ENCODE measurements around the gene ALKBH5. TPM values are rescaled to one million over a fixed set of nuclear protein-coding genes. Genes with fewer than 3 reads are reported as not detected.

The ALKBH5 gene
- total RNA-seq, 1 experiment from 2014 or later, result 105 TPM

- TF ChIP-seq MYBL2 (CRISPR knock-in tag; IDR thresholded peaks at IDR 0.05), result no peak
- TF ChIP-seq SP1 (CRISPR knock-in tag; conservative IDR thresholded peaks at IDR 0.05), result no peak
- TF ChIP-seq GRHL2 (CRISPR knock-in tag; IDR thresholded peaks at IDR 0.05; ENCODE audit: insufficient replicate concordance, severe bottlenecking), result no peak
- no peak for TF ChIP-seq ATF2 (CRISPR knock-in tag; IDR thresholded peaks at IDR 0.05; ENCODE audit: borderline replicate concordance, low read depth)
- TF ChIP-seq ETV6 (CRISPR knock-in tag; IDR thresholded peaks at IDR 0.05), result no peak
Measured at GRCh38 chr17:18167421-18167820, 16.2 kb upstream of the ALKBH5 start (continued).

GRCh38 chr17:18172531-18173278 is 10.9 kb upstream of the ALKBH5 start:
- H3K36me3 Mint-ChIP-seq, result no peaks in the 10 kb centered on the region
- CTCF ChIA-PET, result interaction anchor here (1.9 kb wide), 1 partner anchor 11 kb away, joined by 7 read pairs; the partner anchor contains the start of gene ALKBH5
- H3K9me3 Mint-ChIP-seq, result no peaks in the 10 kb centered on the region
- H3K27ac Mint-ChIP-seq, result no peak overlapping the region; the same call in 1 of the 2 replicates
- no peak for TF ChIP-seq E2F4 (CRISPR knock-in tag; IDR thresholded peaks at IDR 0.05; ENCODE audit: borderline replicate concordance, low read depth)
- TF ChIP-seq ZNF416 (CRISPR knock-in tag; IDR thresholded peaks at IDR 0.05), result no peak
- TF ChIP-seq E2F1 (CRISPR knock-in tag; IDR thresholded peaks at IDR 0.05), result no peak
- no peak for TF ChIP-seq USF1 (CRISPR knock-in tag; IDR thresholded peaks at IDR 0.05)
- TF ChIP-seq ZNF281 (CRISPR knock-in tag; IDR thresholded peaks at IDR 0.05), result no peak
- no peak for TF ChIP-seq HMGXB4 (CRISPR knock-in tag; IDR thresholded peaks at IDR 0.05)
- TF ChIP-seq TEAD1 (CRISPR knock-in tag; IDR thresholded peaks at IDR 0.05), result no peak
- no peak for TF ChIP-seq PREB (CRISPR knock-in tag; IDR thresholded peaks at IDR 0.05; ENCODE audit: borderline replicate concordance)
- TF ChIP-seq USF2 (CRISPR knock-in tag; IDR thresholded peaks at IDR 0.05), result no peak
- TF ChIP-seq TEAD4 (CRISPR knock-in tag; IDR thresholded peaks at IDR 0.05), result no peak
- TF ChIP-seq CREB1 (CRISPR knock-in tag; IDR thresholded peaks at IDR 0.05), result no peak
- POLR2A ChIA-PET, result no interaction called here
- ATAC-seq (no peak), DNase-seq (ENCODE audit: low spot score) (no peak)
- no peak overlapping the region for H3K4me3 Mint-ChIP-seq
- 0 out of 2 replicates have a peak, but pooled peaks cover 3% of the 10 kb centered on the region for H3K27me3 Mint-ChIP-seq (ENCODE audit: low read depth)
- no peaks in the 10 kb centered on the region for H3K4me1 Mint-ChIP-seq

Data from WTC11 (cell line).